Prostate gland (tissue), 2 donors: ENCODE measurements around the gene JAM2.

Experiments
- CTCF ChIP-seq, 4 experiments: fragments of 200-600 bp in 2 of 4; fragments of 450-650 bp in 2 of 4; sonication (generic) in 2 of 4; IDR thresholded peaks; 1 replicate in 3 of 4; 2 replicates in 1 of 4; pipeline ENCODE4 v1.5.1; 2016 to 2019; ENCODE audit warnings: antibody characterized with exemption in 4 of 4, mild to moderate bottlenecking in 2 of 4, moderate library complexity in 2 of 4
- POLR2A ChIP-seq: fragments of 450-650 bp; IDR thresholded peaks from one replicate; pipeline ENCODE4 v1.6.1; 2016; ENCODE audit warnings: antibody characterized with exemption, mild to moderate bottlenecking
- POLR2AphosphoS5 ChIP-seq: sonication (generic); formaldehyde crosslinking; IDR thresholded peaks from one replicate; pipeline ENCODE4 v1.6.1; 2017; ENCODE audit warnings: antibody characterized with exemption

GRCh38 chr21:25638660-25639550, at the start of gene JAM2:
- TF ChIP-seq CTCF (IDR thresholded peaks at IDR 0.05) = no peak
- TF ChIP-seq POLR2A = no peak
- TF ChIP-seq POLR2AphosphoS5 = peak; percentile 27
